Midbrain (tissue), 1 donor: ENCODE data around the gene JAKMIP1.

Source experiments
- DNase-seq: peaks from one replicate; lab custom pipeline; 2025; lab: John Stamatoyannopoulos, UW

JAKMIP1 gene

DNA sequence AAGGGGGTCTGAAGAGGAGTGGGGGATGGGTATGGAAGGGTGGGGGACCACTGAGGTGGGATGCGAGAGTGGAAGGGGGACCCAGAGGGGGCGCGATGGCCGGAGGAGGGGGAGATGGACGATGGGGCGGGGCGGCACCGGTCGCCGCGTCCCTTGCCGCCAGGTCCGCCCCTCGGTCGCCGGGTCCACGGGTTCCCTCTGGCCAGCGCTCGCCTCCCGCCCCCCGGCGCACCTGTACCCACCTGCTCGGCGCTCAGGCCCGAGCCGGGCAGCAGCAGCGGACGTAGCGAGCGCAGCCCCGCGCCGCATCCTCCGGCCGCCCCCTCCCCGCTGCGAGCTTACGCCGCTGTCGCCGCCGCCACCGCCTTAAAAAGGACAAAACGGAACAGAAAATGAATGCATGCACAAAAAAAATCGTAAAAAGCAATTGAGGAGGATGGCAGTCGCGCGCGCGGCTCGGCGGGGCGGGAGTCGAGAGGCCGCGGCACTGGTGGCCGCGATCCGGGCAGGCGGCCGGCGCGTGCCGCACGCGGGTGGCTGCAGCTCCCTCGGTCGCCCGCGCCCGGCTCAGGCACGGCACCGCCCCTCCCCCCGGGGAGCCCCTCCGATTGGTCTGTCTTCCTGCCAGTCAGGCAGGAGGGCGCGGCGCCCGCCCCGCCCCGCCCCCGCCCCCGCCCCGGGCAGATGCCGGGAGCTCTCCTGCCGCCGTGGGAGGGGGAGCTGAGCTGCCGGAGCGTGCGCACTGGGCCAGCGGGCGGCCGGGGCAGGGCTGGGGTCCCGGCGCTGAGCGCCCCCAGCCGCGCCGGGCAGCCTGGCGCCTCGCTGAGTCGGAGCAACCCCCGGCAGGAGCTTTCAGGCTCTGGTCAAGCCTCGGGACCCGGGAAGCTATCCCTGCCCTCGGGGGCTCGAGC, at the start of gene JAKMIP1:
TSS of gene JAKMIP1 (minus strand) at position 539 of the 911 bp plus-strand sequence. CDS start 87,699 bp downstream, outside the sequence.
- DNase-seq: peak; percentile 82

GRCh38 chr4:6248394-6248793, 48.0 kb upstream of the JAKMIP1 start:
- no peak for DNase-seq

DNA sequence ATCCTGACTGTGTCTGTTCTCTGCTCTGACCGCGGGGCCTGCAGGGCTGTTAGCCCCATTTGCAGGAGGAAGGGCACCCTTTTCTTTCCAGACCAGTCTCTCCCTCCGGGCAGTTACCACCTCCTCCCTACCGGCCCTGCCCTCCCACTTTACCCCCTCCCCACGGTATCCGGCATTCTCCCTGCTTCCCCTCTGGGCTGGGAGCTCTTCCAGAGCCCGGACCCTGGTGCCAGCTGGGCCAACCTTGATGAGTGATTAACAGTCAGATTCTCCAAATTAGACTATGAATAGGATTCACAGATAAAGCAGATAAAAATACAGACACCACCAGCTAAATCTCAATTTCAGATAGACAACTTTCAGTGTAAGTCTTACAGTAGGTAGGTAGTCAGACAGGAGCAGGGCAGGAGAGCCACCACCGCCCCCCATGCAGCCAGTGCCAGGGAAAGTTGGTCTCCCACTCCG, 45.9 kb upstream of the JAKMIP1 start:
- DNase-seq: no peak

DNA sequence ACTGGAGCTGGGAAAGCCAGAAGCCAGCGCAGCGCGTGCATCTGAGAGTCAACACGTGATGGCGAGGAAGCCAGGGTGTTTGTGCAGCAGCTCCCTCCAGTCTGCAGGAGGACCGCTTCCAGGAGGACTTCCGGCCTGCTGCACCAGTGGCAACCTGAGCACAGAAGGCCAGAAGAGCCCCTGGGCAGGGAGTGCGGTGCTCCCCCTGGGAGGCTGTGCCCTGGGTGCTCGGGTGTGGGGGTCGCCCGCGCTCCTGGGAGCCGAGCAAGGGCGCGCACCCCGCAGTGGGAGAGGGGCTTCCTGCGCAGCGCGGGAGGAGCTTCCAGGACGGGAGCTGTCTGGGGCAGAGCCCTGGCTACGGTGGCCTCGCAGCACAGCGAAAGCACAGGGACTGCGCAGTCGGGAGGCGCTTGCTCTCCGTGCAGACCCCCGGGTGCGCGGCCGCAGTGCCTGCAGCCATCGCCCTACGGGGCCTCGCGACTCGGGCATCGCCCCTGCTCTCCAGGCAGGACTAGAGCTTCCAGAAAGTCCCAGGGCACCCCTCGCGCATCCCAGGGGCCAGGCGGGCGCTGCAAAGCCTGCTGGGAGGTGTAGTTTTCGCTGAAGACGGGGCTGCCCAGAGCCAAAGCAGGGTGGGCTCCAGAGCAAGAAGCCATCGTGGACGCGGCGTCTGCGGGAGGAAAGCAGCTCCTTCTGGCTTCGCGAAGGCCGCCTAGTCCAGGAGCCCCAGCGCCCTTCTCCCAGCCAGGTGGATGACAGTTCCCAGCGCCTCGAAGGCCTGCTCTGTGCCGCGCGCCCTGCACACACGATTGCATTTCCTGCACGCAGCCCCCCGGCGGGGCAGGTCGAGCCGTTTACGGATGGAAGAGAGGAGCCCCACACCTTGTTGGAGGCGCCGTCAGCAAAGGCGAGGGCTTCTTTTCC, 45.2 kb upstream of the JAKMIP1 start:
- peak; percentile 55 for DNase-seq

- DNase-seq: no peak
These were observed 42.1 kb upstream of the JAKMIP1 start for GRCh38 chr4:6242271-6243029.

DNA sequence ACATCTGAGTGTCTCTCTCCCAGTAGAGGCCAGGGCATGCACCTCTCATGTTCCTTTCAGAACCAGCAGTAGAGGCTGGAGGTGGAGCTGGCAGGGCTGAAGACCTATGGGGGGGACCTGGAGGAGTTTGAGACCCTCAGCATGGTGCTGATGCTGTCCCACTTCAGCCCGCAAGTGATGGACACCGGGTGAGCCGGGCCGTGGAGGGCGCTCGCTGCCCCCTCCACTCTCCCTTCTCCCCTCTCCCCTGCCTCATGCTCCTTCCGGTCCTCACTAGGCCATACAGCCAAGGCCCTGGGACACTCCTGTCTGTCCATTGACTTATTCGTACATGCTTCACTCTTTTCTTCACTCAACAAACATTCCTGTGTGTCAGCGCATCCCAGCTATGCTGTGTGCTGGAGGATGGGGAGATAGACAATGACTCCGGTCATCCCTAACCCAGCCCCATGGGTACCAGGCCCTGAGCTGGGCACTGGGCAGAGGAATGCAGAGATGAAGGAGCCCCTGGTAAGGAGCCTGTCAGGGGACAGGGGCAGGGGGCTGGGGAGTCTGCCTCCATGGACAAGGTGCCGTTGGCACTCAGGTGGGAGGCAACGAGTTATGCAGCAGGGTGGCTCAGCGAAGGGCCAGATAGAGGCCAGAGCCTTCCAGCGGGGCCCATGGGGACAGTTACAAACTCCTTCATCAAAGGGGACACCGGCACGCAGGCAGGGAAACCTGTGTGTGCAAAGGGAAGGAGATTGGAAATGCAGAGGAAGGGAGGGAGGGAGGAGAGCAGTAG, 40.9 kb upstream of the JAKMIP1 start:
- DNase-seq: no peak

DNA sequence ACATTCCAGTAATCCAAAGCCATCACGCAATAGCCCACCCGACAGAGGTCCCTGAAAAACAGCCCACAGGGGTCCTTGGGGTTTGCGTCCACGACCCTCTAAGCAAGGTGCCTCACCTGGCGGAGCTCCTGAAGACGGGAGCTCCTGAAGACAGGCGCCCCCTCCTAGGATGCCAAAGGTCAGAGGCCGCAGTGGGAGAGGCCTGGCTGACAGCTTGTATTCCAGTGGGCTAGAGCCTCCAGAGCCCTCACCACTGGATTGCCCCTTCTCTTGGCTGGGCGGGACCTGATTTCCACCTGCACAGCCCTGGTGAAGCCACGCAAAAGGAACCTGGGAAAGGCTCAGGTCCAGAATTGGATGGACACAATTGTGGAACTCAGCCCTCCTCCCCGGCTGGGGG, 39.6 kb upstream of the JAKMIP1 start:
- no peak for DNase-seq

DNA sequence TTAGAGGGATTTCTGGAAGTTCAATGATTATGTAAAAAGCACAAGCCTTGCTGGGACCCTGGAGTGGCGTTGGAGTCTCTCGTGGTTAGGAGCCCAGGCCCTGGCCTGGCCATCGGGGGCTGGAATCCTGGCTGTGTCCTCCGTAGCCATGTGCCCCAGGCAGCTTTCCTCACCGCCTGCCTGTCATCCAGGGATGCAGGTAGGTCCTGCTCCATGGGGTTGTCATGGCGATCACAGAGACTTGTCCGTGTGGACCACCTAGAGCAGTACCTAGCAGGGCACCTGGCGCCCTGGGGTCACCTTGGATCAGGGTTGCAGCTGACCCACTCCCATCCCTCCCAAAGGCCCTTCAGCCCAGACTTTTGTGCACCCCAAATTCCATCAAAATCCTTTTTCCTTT, 39.1 kb upstream of the JAKMIP1 start:
- DNase-seq: no peak

DNA sequence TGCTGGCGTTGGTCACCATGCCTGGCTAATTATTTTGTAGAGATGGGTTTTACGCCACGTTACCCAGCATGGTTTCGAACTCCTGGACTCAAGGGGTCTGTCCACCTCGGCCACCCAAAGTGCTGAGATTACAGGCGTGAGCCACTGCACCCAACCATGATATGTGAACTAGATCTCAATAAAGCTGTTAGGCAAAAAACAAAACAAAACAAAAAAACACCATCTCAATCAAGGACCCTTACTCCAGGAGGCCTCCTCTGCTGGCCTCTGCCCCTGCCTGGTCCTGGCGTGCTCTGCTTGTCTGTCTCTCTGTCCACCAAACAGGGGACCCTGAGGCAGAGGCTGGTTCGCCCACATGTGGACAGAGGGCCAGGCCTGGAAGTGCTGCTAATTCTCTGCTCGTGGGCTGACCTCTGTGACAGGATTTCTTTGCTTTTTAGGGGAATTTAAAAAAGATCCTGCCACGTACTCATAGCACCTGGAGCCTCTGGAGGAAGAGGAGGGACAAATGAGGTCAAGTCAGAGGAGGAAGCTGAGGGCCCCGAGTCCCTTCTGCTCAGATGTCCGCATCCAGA, 36.6 kb upstream of the JAKMIP1 start:
- DNase-seq: no peak

DNA sequence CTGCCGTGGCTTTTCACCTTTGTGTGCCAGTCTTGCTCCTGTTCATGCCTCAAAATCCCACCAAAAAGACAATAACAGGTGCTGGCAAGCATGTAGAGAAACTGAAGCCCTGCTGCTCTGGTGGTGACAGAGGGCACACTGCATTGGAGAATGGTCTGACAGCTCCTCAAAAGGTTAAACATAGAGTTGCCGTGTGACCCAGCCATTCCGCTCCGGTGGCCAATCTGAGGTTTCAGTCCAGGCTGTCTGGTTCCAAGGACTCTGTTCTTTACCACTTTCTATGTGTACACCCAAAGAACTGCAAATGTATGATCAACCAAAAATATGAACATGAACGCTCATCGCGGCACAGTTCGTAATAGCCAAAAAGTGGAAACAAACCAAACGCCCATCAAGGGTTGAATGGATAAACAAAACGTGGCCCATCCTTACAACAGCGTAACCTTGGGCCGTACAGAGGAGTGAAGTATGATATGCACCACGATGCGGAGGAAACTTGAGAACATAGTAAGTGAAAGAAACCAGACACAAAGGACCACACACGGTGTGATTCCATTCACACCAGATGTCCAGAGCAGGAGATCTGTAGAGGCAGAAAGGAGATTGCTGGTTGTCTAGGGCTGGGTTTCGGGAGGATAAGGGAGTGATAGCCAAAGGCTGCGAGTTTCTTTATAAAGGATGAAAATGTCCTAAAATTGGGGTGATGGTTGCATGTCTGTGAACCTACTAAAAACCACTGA, 35.7 kb upstream of the JAKMIP1 start:
- no peak for DNase-seq

DNA sequence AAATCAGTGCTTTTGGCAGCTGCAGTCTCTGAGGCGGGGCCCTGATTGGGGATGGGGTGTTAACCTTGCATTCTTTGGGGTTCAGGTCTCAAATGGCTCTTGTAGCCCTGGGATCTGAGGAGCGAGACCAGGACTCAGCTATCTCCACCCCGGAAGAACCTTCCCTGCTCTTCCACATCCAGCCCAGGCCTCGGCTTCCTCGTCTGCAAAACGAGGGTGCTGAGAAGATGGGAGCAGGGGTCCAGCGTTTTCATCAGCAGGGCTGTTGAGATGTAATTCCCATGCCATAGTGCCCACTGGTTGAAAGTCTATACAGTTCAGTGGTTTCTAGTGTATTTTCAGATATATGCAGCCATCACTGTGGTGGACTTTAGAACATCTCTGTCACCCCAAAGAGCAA, 34.7 kb upstream of the JAKMIP1 start:
- no peak for DNase-seq

- DNase-seq: no peak
These were observed 33.6 kb upstream of the JAKMIP1 start for GRCh38 chr4:6233929-6234328.

DNA sequence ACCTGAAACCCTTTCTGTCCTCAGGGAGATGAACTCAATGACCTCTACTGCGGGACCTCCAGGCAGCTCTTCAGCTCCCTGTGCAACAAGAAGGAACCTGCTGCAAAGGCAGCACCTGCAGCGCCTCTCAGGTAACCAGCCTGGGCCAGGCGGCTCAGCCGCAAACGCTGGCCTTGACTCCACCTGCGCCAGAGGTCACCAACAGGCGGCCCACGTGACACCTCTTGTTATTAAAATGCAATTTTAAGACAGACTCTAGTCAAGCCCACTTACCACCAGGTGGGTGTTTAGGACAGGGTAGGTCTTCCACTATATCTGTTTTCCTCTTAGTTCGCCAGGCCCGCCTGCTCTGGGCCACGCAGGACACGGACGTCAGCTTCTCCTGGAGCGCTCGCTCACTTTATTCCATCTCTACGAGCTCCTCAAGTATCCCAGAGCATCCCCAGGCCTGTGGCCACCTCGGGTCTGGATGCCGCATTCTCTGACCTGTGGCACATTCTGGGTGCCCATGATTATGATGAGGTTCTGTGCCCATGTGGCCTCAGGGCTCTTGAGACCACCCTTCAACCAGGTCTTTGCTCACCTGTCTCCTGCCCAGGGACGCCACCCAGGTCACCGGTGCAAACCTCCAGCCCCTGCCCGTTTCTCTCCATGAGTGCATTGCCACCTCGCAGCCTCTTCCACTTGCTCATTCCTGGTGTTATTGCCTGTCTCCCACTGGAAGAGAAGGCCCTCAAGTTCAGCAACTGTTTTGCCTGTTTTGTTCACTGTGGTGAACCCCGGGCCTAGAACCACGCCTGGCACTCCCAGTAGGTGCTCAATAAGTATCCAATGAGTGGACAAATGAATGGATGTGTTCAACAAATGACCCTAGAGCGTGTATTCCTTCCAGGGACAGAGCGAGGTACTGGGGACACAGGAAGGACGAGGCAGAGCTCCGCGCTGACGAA, 32.8 kb upstream of the JAKMIP1 start:
- DNase-seq: no peak

- no peak for DNase-seq
These were observed 31.4 kb upstream of the JAKMIP1 start for GRCh38 chr4:6231663-6232165.

DNA sequence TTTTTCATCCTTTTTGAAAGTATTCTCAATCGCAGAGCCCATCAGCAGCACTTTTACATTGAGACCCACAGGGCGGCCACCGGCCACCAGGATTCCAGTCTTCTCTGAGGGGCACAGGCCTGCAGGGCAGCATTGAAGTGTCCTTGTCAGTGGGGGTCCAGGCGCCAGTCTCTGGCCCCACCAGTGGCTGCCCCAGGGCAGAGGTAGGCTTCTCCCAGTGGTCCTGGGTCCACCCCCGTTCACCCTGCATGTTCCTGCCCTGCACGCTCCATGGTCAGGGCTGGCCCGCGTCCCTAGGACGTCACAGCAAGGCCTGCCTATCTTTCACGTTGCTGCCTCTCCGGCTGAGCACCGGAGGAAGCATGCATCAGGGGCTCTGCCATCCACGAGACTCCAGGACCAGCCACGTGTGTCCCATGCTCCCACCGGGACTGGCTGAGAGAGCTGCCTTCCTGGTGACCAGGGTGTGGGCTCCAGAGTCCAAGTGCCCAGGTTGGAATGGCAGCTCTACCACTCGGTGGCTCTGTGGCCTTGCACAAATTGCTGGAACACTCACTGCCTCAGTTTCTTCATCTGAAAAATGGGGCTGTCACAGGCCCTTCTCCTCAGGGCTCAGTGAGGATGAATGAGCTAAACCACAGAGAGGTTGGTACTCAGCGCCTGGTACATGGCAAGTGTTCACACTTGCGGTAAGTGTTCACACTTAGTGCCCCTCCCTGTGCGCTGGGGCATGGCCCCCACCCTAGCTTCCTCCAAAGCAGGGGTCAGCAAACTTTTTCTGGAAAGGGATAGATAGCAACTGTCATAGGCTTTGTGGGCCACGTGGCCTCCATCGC, 30.7 kb upstream of the JAKMIP1 start:
- no peak for DNase-seq

GRCh38 chr4:6230502-6230785, 30.1 kb upstream of the JAKMIP1 start:
- DNase-seq: no peak

- no peak for DNase-seq
These were observed 29.5 kb upstream of the JAKMIP1 start for GRCh38 chr4:6229671-6230501.
